Stimulated activated CD8-positive, alpha-beta memory T cell treated with anti-CD3 and anti-CD28 coated beads, Interleukin-12 subunit alpha, Interleukin-12 subunit beta, amount 100 ng/mL, for 24 hours (primary cell): ENCODE data around the gene ARL4C.
A peak's percentile ranks its signal among the peaks of the same experiment; 100 is the strongest.

Experiments
- DNase-seq: peaks from one replicate; pipeline ENCODE4 v3.0.0-alpha.2; 2020; ENCODE audit errors: extremely low read depth

ARL4C gene

GRCh38 chr2:234447189-234447588 lies 49.7 kb downstream of the ARL4C start:
- no peak for DNase-seq

DNA sequence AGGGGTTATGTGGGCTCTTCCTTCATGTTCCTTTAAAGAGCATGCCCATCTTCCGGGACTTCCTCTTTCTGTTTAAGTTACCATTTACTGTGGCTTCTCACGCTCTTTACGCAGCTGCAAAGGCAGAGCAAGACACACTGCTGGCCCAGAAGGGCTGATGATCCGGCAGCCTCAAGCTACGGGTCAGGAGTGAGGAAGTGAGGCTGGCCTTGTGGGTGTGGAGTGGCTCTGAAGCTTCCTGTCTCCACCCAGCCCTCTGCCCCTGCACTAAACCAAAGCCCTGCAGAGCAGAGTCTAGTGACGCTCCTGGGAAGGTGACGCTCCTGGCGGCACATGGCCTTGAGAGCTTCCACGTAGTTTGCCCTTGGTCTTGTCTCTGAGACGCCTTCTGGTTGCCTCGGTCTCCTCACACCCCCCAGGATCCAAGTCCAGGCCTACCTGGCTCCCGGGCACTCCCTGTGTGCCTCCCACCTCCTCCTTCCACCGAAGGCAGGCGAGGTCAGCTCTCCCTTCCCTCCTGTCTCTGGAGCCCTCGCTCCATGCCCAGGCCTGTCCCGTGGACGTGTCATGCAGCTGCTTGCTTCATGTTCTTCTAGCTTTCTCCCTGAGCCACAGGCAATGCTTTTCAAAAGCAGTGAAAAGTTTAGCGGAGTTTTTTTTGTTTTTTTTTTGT lies 50.3 kb downstream of the ARL4C start:
- DNase-seq = peak; percentile 30

DNA sequence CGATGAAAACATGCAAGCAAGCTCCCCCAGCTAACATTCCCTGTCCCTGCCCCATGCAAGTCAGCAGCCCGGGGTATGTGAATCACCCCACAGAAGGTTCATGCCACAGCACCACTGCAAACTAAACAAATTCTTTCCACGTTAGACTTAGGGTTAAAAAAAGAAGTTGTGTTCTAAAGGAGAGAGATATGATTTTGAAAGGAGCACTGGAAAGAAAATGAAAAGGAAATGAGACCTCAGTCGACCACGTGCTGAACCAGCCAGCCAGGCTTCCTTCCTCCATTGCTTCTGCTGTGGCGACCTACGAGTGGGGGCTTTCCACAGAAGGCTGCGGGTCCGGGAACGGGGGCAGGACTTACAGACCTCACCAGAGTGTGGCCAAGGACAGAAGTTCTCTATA lies 52.0 kb downstream of the ARL4C start:
- DNase-seq = peak; percentile 16

DNA sequence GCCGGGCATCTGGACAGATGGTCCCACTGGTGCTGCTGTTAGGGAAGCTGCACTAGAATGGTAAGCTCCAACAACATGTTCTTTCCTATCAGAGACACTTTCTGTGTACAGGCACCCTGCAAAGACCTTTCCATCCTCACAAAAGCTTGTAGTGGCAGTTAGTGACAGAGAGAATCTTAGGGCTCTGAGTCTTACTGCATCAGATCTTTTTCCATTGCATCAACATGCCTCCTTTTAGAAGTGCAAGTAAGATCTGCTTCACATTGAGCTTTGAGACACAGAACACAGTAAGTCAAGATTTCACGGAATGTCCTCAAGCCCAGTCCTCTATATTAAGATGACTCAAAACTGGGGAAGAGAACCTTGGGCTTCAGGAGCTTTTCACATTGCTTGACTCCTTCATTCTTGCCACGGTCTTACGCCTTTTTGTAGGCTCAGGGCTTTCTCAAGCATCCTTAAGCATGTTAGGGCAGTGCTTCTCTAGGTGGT lies 52.6 kb downstream of the ARL4C start:
- DNase-seq = no peak
